MG63 (cell line): ENCODE results near the gene PRKAG2. TPM values are rescaled to one million over a fixed set of nuclear protein-coding genes. Genes with fewer than 3 reads are reported as not detected.
A peak's percentile ranks its signal among the peaks of the same experiment; 100 is the strongest.

Experiments
- DNase-seq: peaks from one replicate; pipeline ENCODE4 v3.0.0-alpha.2; 2020
- H3K27me3 ChIP-seq: fragments of 250-450 bp; sonication (Bioruptor Pico); 2 replicates; pipeline ENCODE4 v1.5.1; 2020; ENCODE audit warnings: mild to moderate bottlenecking, moderate library complexity
- H3K36me3 ChIP-seq: fragments of 250-450 bp; sonication (Bioruptor Pico); 2 replicates; pipeline ENCODE4 v1.5.1; 2020; ENCODE audit warnings: mild to moderate bottlenecking, moderate library complexity
- H3K4me3 ChIP-seq: fragments of 250-450 bp; sonication (Bioruptor Pico); 2 replicates; pipeline ENCODE4 v1.5.1; 2020; ENCODE audit warnings: mild to moderate bottlenecking, moderate library complexity
- H3K9me3 ChIP-seq: fragments of 250-450 bp; sonication (Bioruptor Pico); 2 replicates; pipeline ENCODE4 v1.5.1; 2020; ENCODE audit warnings: mild to moderate bottlenecking, moderate library complexity
- total RNA-seq: library from RNA; depleted of rRNA; stranded (reverse); fragments of >200 nt; shearing (Covaris generic); gene quantifications from 2 replicates; pipeline ENCODE4 v1.2.3, GENCODE V29; 2014; ENCODE audit warnings: low replicate concordance

Gene PRKAG2
- total RNA-seq, 1 experiment from 2014 or later = 15.2 TPM

DNA sequence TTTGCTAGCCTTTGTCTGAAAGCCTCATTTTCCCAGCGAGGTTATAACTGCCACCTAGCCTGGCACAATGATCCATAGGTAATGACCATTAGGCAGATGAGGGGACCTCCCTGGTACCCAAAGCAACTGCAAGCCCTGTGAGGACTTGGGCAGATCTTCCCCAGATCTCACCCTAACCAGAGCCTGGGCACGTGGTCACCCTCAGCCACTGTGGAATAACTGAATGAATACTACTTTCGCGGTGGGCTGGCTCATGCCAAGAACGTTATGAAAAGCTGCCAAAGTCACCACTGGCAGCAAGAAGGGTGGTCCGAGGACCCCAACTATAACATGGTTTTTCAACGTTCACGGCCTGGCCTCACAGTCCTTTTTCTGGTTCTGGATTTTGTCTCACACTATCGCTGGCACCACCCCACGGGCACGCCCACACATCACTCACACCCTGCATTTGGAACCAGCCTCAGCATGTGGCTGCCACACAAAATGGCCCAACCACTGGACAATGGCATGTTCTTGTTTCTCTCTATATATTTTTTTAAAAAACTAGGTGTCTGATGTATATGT lies 3.4 kb downstream of the PRKAG2 start:
- H3K27me3 ChIP-seq = peaks cover 6% of the 10 kb centered on the region
- no peaks in the 10 kb centered on the region for H3K36me3 ChIP-seq
- H3K4me3 ChIP-seq = no peak overlapping the region
- no peak for DNase-seq
- no peaks in the 10 kb centered on the region for H3K9me3 ChIP-seq

GRCh38 chr7:151872531-151873401 lies 4.1 kb downstream of the PRKAG2 start:
- Histone ChIP-seq H3K4me3 (no peak overlapping the region), H3K36me3 (no peaks in the 10 kb centered on the region), H3K9me3 (no peaks in the 10 kb centered on the region), H3K27me3 (no peaks in the 10 kb centered on the region; the same call in 1 of the 2 replicates)
- DNase-seq = no peak

- no peak overlapping the region for H3K4me3 ChIP-seq
- no peak for DNase-seq
- H3K9me3 ChIP-seq = no peaks in the 10 kb centered on the region
- H3K27me3 ChIP-seq = no peaks in the 10 kb centered on the region
- H3K36me3 ChIP-seq = no peaks in the 10 kb centered on the region
These were observed 5.0 kb downstream of the PRKAG2 start for GRCh38 chr7:151871904-151872303.

GRCh38 chr7:151871189-151871735 lies 5.7 kb downstream of the PRKAG2 start:
- Histone ChIP-seq H3K9me3 (no peaks in the 10 kb centered on the region), H3K27me3 (no peaks in the 10 kb centered on the region)

GRCh38 chr7:151869968-151870918 lies 6.7 kb downstream of the PRKAG2 start:
- no peak for DNase-seq
- Histone ChIP-seq H3K27me3 (no peaks in the 10 kb centered on the region), H3K4me3 (no peak overlapping the region), H3K36me3 (no peaks in the 10 kb centered on the region), H3K9me3 (no peaks in the 10 kb centered on the region)

More at GRCh38 chr7:151871189-151871735, 5.7 kb downstream of the PRKAG2 start:
- no peak for DNase-seq
- no peak overlapping the region for H3K4me3 ChIP-seq
- no peaks in the 10 kb centered on the region for H3K36me3 ChIP-seq

DNA sequence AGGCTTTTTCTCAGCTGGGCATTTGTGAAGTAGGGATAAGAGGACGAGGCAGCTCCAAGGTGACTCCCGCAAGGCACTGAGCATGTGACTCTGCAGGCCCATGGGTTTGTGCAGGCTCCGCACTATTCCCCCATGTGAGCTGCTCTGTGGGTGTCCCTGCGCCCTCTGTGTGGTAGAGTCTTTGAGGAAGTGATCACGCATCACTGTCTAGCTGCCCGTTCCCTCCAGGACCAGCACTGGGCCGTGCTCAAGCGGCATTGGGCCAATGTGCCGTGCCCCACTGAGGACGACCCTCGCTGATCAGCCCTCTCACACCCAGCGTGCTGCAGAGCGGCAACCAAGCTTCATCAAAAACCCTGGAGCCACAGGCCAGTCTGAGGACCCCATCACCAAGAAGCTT lies 7.5 kb downstream of the PRKAG2 start:
- Histone ChIP-seq H3K27me3 (no peaks in the 10 kb centered on the region), H3K9me3 (no peaks in the 10 kb centered on the region), H3K36me3 (no peaks in the 10 kb centered on the region), H3K4me3 (no peak overlapping the region)
- no peak for DNase-seq

GRCh38 chr7:151869109-151869428 lies 7.8 kb downstream of the PRKAG2 start:
- Histone ChIP-seq H3K4me3 (no peak overlapping the region), H3K36me3 (no peaks in the 10 kb centered on the region), H3K9me3 (no peaks in the 10 kb centered on the region), H3K27me3 (no peaks in the 10 kb centered on the region)
- DNase-seq = no peak

DNA sequence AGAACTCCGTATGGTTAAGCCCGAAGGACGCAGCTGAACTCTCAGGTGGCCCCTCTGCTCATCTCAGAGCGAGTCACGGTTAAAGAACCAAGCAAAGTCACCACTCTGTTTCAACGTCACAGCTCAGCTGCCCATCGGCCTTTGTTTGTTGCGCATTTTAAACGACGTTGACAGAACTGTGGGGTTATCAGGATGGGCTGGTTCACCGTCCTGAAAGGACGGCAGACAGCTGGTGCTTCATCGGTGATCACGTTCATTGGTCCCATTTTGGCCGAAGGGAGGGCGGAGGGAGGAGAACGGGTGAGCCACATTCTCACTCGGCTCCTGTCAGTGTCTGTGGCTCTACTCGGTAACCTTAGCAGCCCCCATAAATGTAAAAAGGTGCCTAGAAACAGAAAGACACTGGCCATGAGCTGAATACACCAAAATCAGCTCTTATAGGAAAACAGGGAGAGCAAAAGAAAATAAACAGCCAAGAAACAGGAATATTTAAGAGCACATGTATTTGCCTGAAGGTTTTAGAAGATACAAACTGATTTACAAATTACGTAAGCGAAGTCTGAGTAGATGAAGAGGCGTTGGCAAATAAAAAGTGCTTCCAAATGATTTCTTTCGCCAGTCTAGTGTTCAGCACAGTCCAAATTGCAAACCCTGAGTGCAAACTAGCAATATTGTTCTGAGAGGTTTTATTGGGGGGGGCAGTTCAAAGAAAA lies 8.4 kb downstream of the PRKAG2 start:
- DNase-seq = no peak
- Histone ChIP-seq H3K27me3 (no peaks in the 10 kb centered on the region), H3K4me3 (no peak overlapping the region), H3K36me3 (no peaks in the 10 kb centered on the region), H3K9me3 (no peaks in the 10 kb centered on the region)

- Histone ChIP-seq H3K4me3 (no peak overlapping the region), H3K36me3 (no peaks in the 10 kb centered on the region)
- peak; percentile 16 for DNase-seq
These were observed 9.0 kb downstream of the PRKAG2 start for GRCh38 chr7:151867912-151868311.

GRCh38 chr7:151866761-151867655 lies 9.9 kb downstream of the PRKAG2 start:
- no peaks in the 10 kb centered on the region for H3K36me3 ChIP-seq
- H3K9me3 ChIP-seq = no peaks in the 10 kb centered on the region
- no peak overlapping the region for H3K4me3 ChIP-seq
- no peaks in the 10 kb centered on the region for H3K27me3 ChIP-seq
- DNase-seq = no peak

More at GRCh38 chr7:151867912-151868311, 9.0 kb downstream of the PRKAG2 start:
- Histone ChIP-seq H3K27me3 (no peaks in the 10 kb centered on the region), H3K9me3 (no peaks in the 10 kb centered on the region)

- Histone ChIP-seq H3K4me3 (no peak overlapping the region), H3K27me3 (no peaks in the 10 kb centered on the region), H3K36me3 (no peaks in the 10 kb centered on the region), H3K9me3 (no peaks in the 10 kb centered on the region)
- DNase-seq = no peak
These were observed 10.9 kb downstream of the PRKAG2 start for GRCh38 chr7:151866028-151866427.

DNA sequence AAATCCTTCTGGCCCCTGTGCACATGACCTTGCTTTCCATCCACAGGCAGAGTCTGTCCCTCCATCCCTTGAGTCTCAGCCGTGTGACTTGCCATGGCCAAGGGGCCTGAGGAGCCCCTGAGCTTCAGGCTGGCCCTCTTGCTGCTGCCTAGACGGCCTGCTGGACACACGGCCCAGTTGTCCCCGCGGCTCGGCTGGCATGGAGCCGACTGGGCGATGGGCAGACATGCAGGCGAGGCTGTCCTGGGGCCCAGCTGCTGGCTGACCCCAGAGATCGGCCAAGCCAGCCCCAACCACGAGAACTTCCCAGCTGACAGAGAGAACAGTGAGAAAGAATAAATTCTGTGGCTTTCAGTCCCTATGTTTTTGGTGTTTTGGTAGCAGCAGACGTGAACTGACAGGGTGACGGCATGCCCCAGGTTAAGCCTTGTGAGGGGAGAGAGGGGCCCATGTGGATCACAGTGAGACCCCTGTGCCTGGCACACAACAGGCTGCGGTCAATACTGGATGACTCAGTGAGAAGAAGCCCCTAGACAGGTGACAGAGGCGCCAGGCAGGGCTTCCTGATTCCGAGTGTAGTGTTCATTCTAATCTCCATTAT lies 11.7 kb downstream of the PRKAG2 start:
- no peak for DNase-seq
- Histone ChIP-seq H3K27me3 (no peaks in the 10 kb centered on the region), H3K4me3 (no peak overlapping the region), H3K36me3 (no peaks in the 10 kb centered on the region), H3K9me3 (no peaks in the 10 kb centered on the region)

- H3K27me3 ChIP-seq = no peaks in the 10 kb centered on the region
- no peaks in the 10 kb centered on the region for H3K36me3 ChIP-seq
- H3K4me3 ChIP-seq = no peak overlapping the region
- DNase-seq = no peak
- no peaks in the 10 kb centered on the region for H3K9me3 ChIP-seq
These were observed 12.4 kb downstream of the PRKAG2 start for GRCh38 chr7:151864561-151864960.

DNA sequence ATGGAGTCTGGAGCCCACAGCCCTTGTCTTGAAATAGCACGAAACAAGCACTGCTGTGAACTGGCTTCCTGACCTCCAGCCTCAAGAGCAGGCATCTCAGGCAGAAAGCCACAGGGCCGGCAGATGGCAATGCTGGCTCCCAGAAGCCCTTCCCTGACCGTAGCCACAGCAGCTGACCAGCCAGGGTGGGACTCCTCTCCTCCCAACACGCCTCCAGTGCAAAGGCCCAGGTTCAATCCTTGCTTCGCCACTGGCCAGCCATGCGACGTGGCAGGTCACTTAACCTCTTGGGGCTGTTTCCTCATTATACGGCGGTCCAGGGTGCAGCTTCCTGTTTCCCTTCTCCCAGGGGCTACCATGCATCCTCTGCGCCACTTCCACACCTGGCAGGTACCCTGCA lies 12.8 kb downstream of the PRKAG2 start:
- Histone ChIP-seq H3K4me3 (no peak overlapping the region), H3K9me3 (no peaks in the 10 kb centered on the region), H3K36me3 (no peaks in the 10 kb centered on the region), H3K27me3 (no peaks in the 10 kb centered on the region)
- no peak for DNase-seq

GRCh38 chr7:151863386-151864079 lies 13.4 kb downstream of the PRKAG2 start:
- H3K36me3 ChIP-seq = no peaks in the 10 kb centered on the region
- no peak overlapping the region for H3K4me3 ChIP-seq
- no peaks in the 10 kb centered on the region for H3K27me3 ChIP-seq
- DNase-seq = no peak
- H3K9me3 ChIP-seq = no peaks in the 10 kb centered on the region
